ENCODE measurements around the gene HAVCR2.

The HAVCR2 gene

DNA sequence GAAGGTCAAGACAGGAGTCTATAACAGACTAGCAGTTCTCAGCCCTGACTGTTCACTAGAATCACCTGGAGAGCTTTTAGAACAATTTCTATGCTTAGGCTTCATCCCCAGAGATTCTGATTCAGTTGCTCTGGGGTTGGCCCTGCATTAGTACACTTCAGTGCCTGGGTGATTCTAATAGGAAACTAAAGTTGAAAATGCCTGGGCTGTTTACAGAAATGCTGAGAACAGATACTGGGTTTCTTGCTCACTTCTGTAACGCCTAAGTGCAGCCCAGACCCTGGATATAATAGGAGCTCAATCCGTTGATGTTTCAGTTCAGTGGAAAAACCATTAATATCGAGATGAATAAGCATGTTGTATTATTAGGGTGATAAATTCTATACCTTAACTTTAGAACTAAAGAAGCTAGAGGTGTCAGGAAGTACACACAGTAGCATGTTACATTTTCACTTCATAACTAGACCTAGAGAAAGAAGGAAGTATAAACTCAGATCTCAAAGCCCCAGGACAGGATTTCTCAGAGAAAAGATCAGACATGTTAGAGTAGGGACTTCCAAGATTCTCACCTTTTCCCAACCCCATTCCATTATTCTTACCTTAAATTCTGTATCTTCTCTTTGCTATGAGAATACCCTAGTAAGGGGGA lies 20.4 kb downstream of the HAVCR2 start:
- no peak for DNase-seq
- H3K9ac ChIP-seq (ENCODE audit: low read depth, low read length) = no peak overlapping the region
- H3K4me3 ChIP-seq (ENCODE audit: low read depth in 1 of 2, low read length in 2 of 2) = no peak overlapping the region
- H3K9me3 ChIP-seq (ENCODE audit: insufficient read depth, low read length, severe bottlenecking) = no peaks in the 10 kb centered on the region
- no peaks in the 10 kb centered on the region for H3K79me2 ChIP-seq (ENCODE audit: insufficient read depth, low read length)
- no peaks in the 10 kb centered on the region for H4K20me1 ChIP-seq (ENCODE audit: insufficient read depth, low read length)
- no peak for TF ChIP-seq EZH2 (IDR thresholded peaks at IDR 0.05; ENCODE audit: borderline replicate concordance, low read depth, low read length, severe bottlenecking)
- TF ChIP-seq, protein P1, sequence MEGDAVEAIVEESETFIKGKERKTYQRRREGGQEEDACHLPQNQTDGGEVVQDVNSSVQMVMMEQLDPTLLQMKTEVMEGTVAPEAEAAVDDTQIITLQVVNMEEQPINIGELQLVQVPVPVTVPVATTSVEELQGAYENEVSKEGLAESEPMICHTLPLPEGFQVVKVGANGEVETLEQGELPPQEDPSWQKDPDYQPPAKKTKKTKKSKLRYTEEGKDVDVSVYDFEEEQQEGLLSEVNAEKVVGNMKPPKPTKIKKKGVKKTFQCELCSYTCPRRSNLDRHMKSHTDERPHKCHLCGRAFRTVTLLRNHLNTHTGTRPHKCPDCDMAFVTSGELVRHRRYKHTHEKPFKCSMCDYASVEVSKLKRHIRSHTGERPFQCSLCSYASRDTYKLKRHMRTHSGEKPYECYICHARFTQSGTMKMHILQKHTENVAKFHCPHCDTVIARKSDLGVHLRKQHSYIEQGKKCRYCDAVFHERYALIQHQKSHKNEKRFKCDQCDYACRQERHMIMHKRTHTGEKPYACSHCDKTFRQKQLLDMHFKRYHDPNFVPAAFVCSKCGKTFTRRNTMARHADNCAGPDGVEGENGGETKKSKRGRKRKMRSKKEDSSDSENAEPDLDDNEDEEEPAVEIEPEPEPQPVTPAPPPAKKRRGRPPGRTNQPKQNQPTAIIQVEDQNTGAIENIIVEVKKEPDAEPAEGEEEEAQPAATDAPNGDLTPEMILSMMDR (IDR thresholded peaks at IDR 0.05; ENCODE audit: borderline replicate concordance, extremely low read depth, low read length, poor library complexity, severe bottlenecking) = no peak
- H3K27ac ChIP-seq (ENCODE audit: low read length) = no peak overlapping the region
- no peaks in the 10 kb centered on the region for H3K27me3 ChIP-seq (ENCODE audit: insufficient read depth, low read length, poor library complexity)
- no peak for ATAC-seq (ENCODE audit: insufficient read depth, low read depth)
- no peak overlapping the region; the same call in 1 of the 2 replicates for H2AFZ ChIP-seq (ENCODE audit: low read depth, low read length)
- H3K4me2 ChIP-seq (ENCODE audit: insufficient read depth, low read length) = no peak overlapping the region
- H3K4me1 ChIP-seq (ENCODE audit: insufficient read depth, low read length) = no peaks in the 10 kb centered on the region
- no peaks in the 10 kb centered on the region for H3K36me3 ChIP-seq (ENCODE audit: insufficient read depth, low read length)

DNA sequence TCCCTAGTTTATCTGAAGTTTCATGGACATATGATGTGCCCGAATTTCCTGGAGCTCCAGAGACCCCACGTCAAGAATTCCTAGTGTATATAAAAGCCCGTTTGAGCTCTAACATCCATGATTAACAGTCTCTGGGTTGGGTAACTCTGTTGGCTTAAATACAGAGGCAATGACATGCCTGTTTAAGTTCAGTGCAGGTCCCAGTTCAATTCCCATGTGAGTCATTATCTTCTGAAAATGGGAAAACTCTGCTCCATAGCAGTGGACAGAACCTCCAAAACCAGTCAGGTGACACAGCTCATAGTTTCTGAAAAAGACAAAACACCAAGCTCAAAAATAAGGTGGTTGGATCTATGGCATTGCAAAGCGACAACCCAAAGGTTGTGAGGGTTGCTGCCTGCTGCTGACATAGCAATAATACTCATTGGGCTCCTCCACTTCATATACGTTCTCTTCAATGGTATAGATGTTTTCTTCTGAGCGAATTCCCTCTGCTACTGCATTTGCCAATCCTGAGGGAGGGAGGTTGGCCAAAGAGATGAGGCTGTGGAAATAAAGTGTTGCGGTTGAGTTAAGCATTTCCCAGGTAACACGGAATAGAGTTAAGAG lies 22.0 kb downstream of the HAVCR2 start:
- H3K9ac ChIP-seq (ENCODE audit: low read depth, low read length) = no peak overlapping the region
- H3K27me3 ChIP-seq (ENCODE audit: insufficient read depth, low read length, poor library complexity) = no peaks in the 10 kb centered on the region
- ATAC-seq (ENCODE audit: insufficient read depth, low read depth) (no peak), DNase-seq (no peak)
- TF ChIP-seq, protein P1 (IDR thresholded peaks at IDR 0.05; ENCODE audit: borderline replicate concordance, extremely low read depth, low read length, poor library complexity, severe bottlenecking) = no peak
- no peak for TF ChIP-seq EZH2 (IDR thresholded peaks at IDR 0.05; ENCODE audit: borderline replicate concordance, low read depth, low read length, severe bottlenecking)
- H3K36me3 ChIP-seq (ENCODE audit: insufficient read depth, low read length) = no peaks in the 10 kb centered on the region
- no peak overlapping the region for H3K4me2 ChIP-seq (ENCODE audit: insufficient read depth, low read length)
- H4K20me1 ChIP-seq (ENCODE audit: insufficient read depth, low read length) = no peaks in the 10 kb centered on the region; the same call in 1 of the 2 replicates
- no peak overlapping the region for H3K27ac ChIP-seq (ENCODE audit: low read length)
- H3K79me2 ChIP-seq (ENCODE audit: insufficient read depth, low read length) = no peaks in the 10 kb centered on the region
- H3K4me1 ChIP-seq (ENCODE audit: insufficient read depth, low read length) = no peaks in the 10 kb centered on the region
- no peak overlapping the region for H3K4me3 ChIP-seq (ENCODE audit: low read depth in 1 of 2, low read length in 2 of 2)
- no peaks in the 10 kb centered on the region for H3K9me3 ChIP-seq (ENCODE audit: insufficient read depth, low read length, severe bottlenecking)
- H2AFZ ChIP-seq (ENCODE audit: low read depth, low read length) = no peak overlapping the region

- Histone ChIP-seq H3K4me1 (ENCODE audit: insufficient read depth, low read length) (no peaks in the 10 kb centered on the region), H2AFZ (ENCODE audit: low read depth, low read length) (no peak overlapping the region), H3K27ac (ENCODE audit: low read length) (no peak overlapping the region), H3K79me2 (ENCODE audit: insufficient read depth, low read length) (no peaks in the 10 kb centered on the region), H4K20me1 (ENCODE audit: insufficient read depth, low read length) (no peaks in the 10 kb centered on the region; the same call in 1 of the 2 replicates), H3K4me2 (ENCODE audit: insufficient read depth, low read length) (no peak overlapping the region), H3K9ac (ENCODE audit: low read depth, low read length) (no peak overlapping the region), H3K9me3 (ENCODE audit: insufficient read depth, low read length, severe bottlenecking) (no peaks in the 10 kb centered on the region), H3K36me3 (ENCODE audit: insufficient read depth, low read length) (no peaks in the 10 kb centered on the region), H3K27me3 (ENCODE audit: insufficient read depth, low read length, poor library complexity) (no peaks in the 10 kb centered on the region), H3K4me3 (ENCODE audit: low read depth in 1 of 2, low read length in 2 of 2) (no peak overlapping the region)
- TF ChIP-seq, protein P1 (IDR thresholded peaks at IDR 0.05; ENCODE audit: borderline replicate concordance, extremely low read depth, low read length, poor library complexity, severe bottlenecking) = no peak
- no peak for TF ChIP-seq EZH2 (IDR thresholded peaks at IDR 0.05; ENCODE audit: borderline replicate concordance, low read depth, low read length, severe bottlenecking)
- DNase-seq (no peak), ATAC-seq (ENCODE audit: insufficient read depth, low read depth) (no peak)
Measured at GRCh38 chr5:157085930-157086329, 22.9 kb downstream of the HAVCR2 start.
